Left cardiac atrium (tissue), 4 donors: Measurements from ENCODE around the gene MMP20. TPM values are rescaled to one million over a fixed set of nuclear protein-coding genes. Genes with fewer than 3 reads are reported as not detected.

Source experiments
- ATAC-seq, 2 donors: fragments of 200-7000 bp; cut with Tn5 transposase; one replicate each; pipeline ENCODE4 v1.9.1; 2020; ENCODE audit warnings: mild to moderate bottlenecking in 2 of 2, moderate library complexity in 2 of 2
- DNase-seq: peaks from one replicate; pipeline ENCODE4 v3.0.0-alpha.2; 2020
- intact Hi-C, 2 donors: fragments of 100-400 bp; cut with DNase I; formaldehyde crosslinking; loops; one replicate each; pipeline versions ENCODE4 v1.14.1 to v1.15.1; 2022 to 2023
- total RNA-seq, 2 donors: library from RNA; stranded (reverse); fragmentation: NEBNext Ultra II Directional; extraction: Animal tissue kit (Norgen Biotek cat#: 25700); gene quantifications; one replicate each; pipeline ENCODE4 v1.2.1, GENCODE V29; 2021
- donor health status: DM: no; HTN: yes; CAD: no.
- donor health status: DM: no; HTN: yes; CAD: no; lungs with severe emphysema.
- donor health status: DM: yes; HTN: yes; CAD: no.
- donor health status: Dilated cardiomyopathy.

Gene MMP20
- total RNA-seq, 2 donors from 2014 or later: not detected

- no peak for DNase-seq
- ATAC-seq: no peak
- intact Hi-C loops: no loop called here
These were observed 50.1 kb downstream of the MMP20 start for GRCh38 chr11:102575012-102575411.

- ATAC-seq: no peak
- intact Hi-C loops: no loop called here
- DNase-seq: no peak
These were observed 51.3 kb downstream of the MMP20 start for GRCh38 chr11:102573851-102574250.

- intact Hi-C loops: no loop called here
- DNase-seq (no peak), ATAC-seq (no peak)
These were observed 52.4 kb downstream of the MMP20 start for GRCh38 chr11:102572554-102573220.

- no peak for DNase-seq
- ATAC-seq: no peak
- intact Hi-C loops: no loop called here
These were observed 56.3 kb downstream of the MMP20 start for GRCh38 chr11:102568851-102569250.

GRCh38 chr11:102566112-102566511, 59.0 kb downstream of the MMP20 start:
- intact Hi-C loops: no loop called here
- DNase-seq: no peak
- ATAC-seq: no peak

GRCh38 chr11:102564110-102564509, 61.0 kb downstream of the MMP20 start:
- ATAC-seq (no peak), DNase-seq (no peak)
- intact Hi-C loops: no loop called here

- DNase-seq (no peak), ATAC-seq (no peak)
- intact Hi-C loops: no loop called here
These were observed 63.5 kb downstream of the MMP20 start for GRCh38 chr11:102561636-102562035.

GRCh38 chr11:102560555-102561011, 64.5 kb downstream of the MMP20 start:
- intact Hi-C loops: no loop called here
- ATAC-seq (no peak), DNase-seq (no peak)

- DNase-seq (no peak), ATAC-seq (no peak)
- intact Hi-C loops: no loop called here
These were observed 65.3 kb downstream of the MMP20 start for GRCh38 chr11:102559839-102560238.

- ATAC-seq (no peak), DNase-seq (no peak)
- intact Hi-C loops: no loop called here
These were observed 70.0 kb downstream of the MMP20 start for GRCh38 chr11:102555091-102555490.

GRCh38 chr11:102553835-102554282, 71.3 kb downstream of the MMP20 start:
- ATAC-seq (no peak), DNase-seq (no peak)
- intact Hi-C loops: no loop called here

GRCh38 chr11:102552447-102553194, 72.5 kb downstream of the MMP20 start:
- no peak for ATAC-seq

GRCh38 chr11:102552020-102552419, 73.1 kb downstream of the MMP20 start:
- intact Hi-C loops: no loop called here
- no peak for ATAC-seq

More at GRCh38 chr11:102552447-102553194, 72.5 kb downstream of the MMP20 start:
- intact Hi-C loops: no loop called here
- DNase-seq: no peak

GRCh38 chr11:102551169-102551781, 73.9 kb downstream of the MMP20 start:
- DNase-seq: no peak
- no peak for ATAC-seq

More at GRCh38 chr11:102552020-102552419, 73.1 kb downstream of the MMP20 start:
- no peak for DNase-seq

GRCh38 chr11:102546923-102547471, 78.1 kb downstream of the MMP20 start:
- intact Hi-C loops: no loop called here
- no peak for DNase-seq
- ATAC-seq: no peak

More at GRCh38 chr11:102551169-102551781, 73.9 kb downstream of the MMP20 start:
- intact Hi-C loops: no loop called here

GRCh38 chr11:102546427-102546826, 78.7 kb downstream of the MMP20 start:
- no peak for ATAC-seq
- no peak for DNase-seq
- intact Hi-C loops: no loop called here

- DNase-seq (no peak), ATAC-seq (no peak)
- intact Hi-C loops: no loop called here
These were observed 79.4 kb downstream of the MMP20 start for GRCh38 chr11:102545701-102546100.

GRCh38 chr11:102544594-102544993, 80.5 kb downstream of the MMP20 start:
- DNase-seq (no peak), ATAC-seq (no peak)
- intact Hi-C loops: no loop called here

GRCh38 chr11:102539567-102539966, 85.6 kb downstream of the MMP20 start:
- DNase-seq: no peak
- ATAC-seq: no peak
- intact Hi-C loops: no loop called here

- no peak for DNase-seq
- ATAC-seq: no peak
- intact Hi-C loops: no loop called here
These were observed 86.2 kb downstream of the MMP20 start for GRCh38 chr11:102538932-102539331.
